LNCaP clone FGC (cell line): ENCODE results near the gene TMEM132E.

ENCODE experiments used
- DNase-seq: peaks from one replicate; pipeline ENCODE4 v3.0.0-alpha.2; 2011; ENCODE audit warnings: low read depth
- H3K4me3 ChIP-seq: 2 replicates; pipeline ENCODE4 v1.5.1; 2011; ENCODE audit warnings: mild to moderate bottlenecking, low read depth, low read length, control low read depth
- CTCF ChIP-seq: IDR thresholded peaks from 2 replicates; pipeline ENCODE4 v1.5.1; 2012; ENCODE audit warnings: mild to moderate bottlenecking; ENCODE audit not compliant: control insufficient read depth, insufficient read depth; ENCODE audit errors: extremely low read depth

Gene TMEM132E

GRCh38 chr17:34639706-34640425, 60.5 kb downstream of the TMEM132E start:
- no peak for TF ChIP-seq CTCF
- DNase-seq = no peak
- no peak overlapping the region for H3K4me3 ChIP-seq

GRCh38 chr17:34641368-34641767, 62.0 kb downstream of the TMEM132E start:
- DNase-seq = no peak
- no peak for TF ChIP-seq CTCF
- H3K4me3 ChIP-seq = no peak overlapping the region

GRCh38 chr17:34644941-34645550, 65.7 kb downstream of the TMEM132E start:
- no peak for TF ChIP-seq CTCF
- no peak overlapping the region for H3K4me3 ChIP-seq
- no peak for DNase-seq

- H3K4me3 ChIP-seq = no peak overlapping the region
- no peak for DNase-seq
- no peak for TF ChIP-seq CTCF
These were observed 66.2 kb downstream of the TMEM132E start for GRCh38 chr17:34645594-34645993.

GRCh38 chr17:34647511-34647910, 68.1 kb downstream of the TMEM132E start:
- no peak overlapping the region for H3K4me3 ChIP-seq
- no peak for TF ChIP-seq CTCF
- no peak for DNase-seq

GRCh38 chr17:34650051-34650750, 70.8 kb downstream of the TMEM132E start:
- no peak for TF ChIP-seq CTCF
- no peak overlapping the region for H3K4me3 ChIP-seq
- no peak for DNase-seq
